Measurements from ENCODE around the gene GBP2.

Gene GBP2

DNA sequence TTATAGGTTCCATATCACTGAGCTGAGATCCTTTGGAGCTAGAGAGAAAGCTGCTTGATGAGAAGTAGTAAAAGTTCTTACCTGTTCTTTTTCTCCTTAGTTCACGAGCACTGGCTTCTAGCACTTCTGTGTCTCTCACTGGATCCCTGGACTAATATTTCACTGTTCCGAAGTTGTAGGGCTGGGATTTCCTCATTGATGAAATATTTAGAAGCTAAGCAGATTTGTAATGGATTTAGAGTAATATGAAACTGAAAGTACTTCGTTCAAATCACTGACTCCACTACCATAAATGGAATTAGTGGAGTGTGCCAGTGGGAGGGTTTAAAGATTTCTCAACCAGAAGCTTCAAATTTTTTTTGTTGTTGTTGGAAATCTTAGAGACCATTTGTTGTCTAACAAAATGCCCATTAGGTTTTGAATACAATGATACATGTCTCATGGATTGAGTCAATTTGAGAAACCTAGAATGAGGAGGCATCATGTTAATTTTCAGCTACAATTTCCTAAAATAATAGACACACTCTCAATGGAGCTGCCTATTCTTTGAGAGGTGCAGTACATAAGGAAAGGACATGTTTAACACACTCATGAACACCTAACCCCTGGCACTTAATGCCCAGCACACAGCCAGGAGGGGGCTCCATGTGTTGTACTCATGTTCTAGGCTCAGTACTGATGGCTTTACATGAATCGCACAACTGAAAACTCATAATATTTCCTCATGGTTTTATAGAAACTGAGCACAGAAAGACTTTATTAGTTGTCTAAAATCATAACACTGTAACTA is 60.6 kb downstream of the GBP2 start, which contains the start of gene GBP1:
Gene GBP1 (minus strand): TSS at position 130 of the 790 bp plus-strand sequence. CDS start 1,974 bp downstream, outside the sequence.
- Histone ChIP-seq H3K9me3 (ENCODE audit: control insufficient read depth, low read length) (no peaks in the 10 kb centered on the region), H3K4me1 (ENCODE audit: control insufficient read depth, insufficient read depth, low read length, poor library complexity, severe bottlenecking) (no peaks in the 10 kb centered on the region), H3K4me3 (ENCODE audit: extremely low read depth, insufficient read depth, low read length, poor library complexity, severe bottlenecking) (no peak within 1 kb of the TSS), H3K36me3 (ENCODE audit: control insufficient read depth, insufficient read depth, low read length) (no peaks in the 10 kb centered on the region), H3K27ac (ENCODE audit: low read depth, low read length, severe bottlenecking) (no peak within 1 kb of the TSS)
- 83% methylated on average over 1 of the region's 4 CpGs; no CpG with 5 or more reads in 1 of the 2 experiments for WGBS, 2 experiments (ENCODE audit: insufficient coverage in 2 of 2)

DNA sequence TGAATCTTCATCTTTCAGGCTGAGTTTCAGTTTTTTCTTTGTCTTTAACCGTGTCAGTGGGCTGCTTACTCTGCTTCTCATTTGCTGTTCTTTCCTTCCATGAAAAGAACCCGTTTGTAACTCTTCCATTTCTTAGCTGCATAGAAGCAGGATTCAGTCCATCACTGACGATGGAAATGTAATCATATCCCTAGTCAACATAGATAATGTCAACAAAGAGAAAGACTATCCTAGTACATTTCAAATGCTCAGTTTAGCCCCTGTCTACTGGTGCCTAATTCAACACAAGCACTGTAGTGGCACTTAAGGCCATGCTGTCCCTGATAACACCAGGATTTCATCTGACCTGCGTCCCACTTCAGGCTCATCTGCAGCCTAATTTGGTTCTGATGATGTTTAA is 61.3 kb downstream of the GBP2 start:
- H3K27ac ChIP-seq (ENCODE audit: low read depth, low read length, severe bottlenecking) = no peak overlapping the region
- WGBS, 2 experiments (ENCODE audit: insufficient coverage in 2 of 2) = 72 to 86% methylated on average over 3 of the region's 4 CpGs
- H3K4me1 ChIP-seq (ENCODE audit: control insufficient read depth, insufficient read depth, low read length, poor library complexity, severe bottlenecking) = no peaks in the 10 kb centered on the region

DNA sequence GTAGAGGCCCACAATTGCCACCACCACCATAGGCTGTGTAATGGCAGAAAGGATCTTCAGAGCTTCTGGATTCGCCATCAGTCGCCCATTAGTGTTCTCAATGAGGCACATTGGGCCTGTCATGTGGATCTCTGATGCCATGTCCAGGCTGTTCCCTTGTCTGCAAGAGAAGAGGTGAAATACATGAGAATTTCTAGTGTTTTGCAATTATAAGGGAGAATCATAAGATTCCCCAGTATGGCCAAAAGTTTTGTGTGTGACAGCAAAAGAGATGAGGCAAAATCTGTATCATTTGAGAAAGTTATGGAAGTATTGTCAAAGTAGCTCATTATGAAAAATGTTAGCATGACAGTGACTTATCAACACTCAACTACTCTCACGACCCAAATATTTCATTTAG is 62.8 kb downstream of the GBP2 start:
- Histone ChIP-seq H3K36me3 (ENCODE audit: control insufficient read depth, insufficient read depth, low read length) (no peaks in the 10 kb centered on the region), H3K9me3 (ENCODE audit: control insufficient read depth, low read length) (no peaks in the 10 kb centered on the region), H3K4me1 (ENCODE audit: control insufficient read depth, insufficient read depth, low read length, poor library complexity, severe bottlenecking) (no peaks in the 10 kb centered on the region), H3K4me3 (ENCODE audit: extremely low read depth, insufficient read depth, low read length, poor library complexity, severe bottlenecking) (no peak overlapping the region), H3K27ac (ENCODE audit: low read depth, low read length, severe bottlenecking) (no peak overlapping the region)
- WGBS, 2 experiments (ENCODE audit: insufficient coverage in 2 of 2) = 82 to 100% methylated on average over 1 to 2 of the region's 3 CpGs

More for the DNA sequence above, 61.3 kb downstream of the GBP2 start:
- Histone ChIP-seq H3K36me3 (ENCODE audit: control insufficient read depth, insufficient read depth, low read length) (no peaks in the 10 kb centered on the region), H3K4me3 (ENCODE audit: extremely low read depth, insufficient read depth, low read length, poor library complexity, severe bottlenecking) (no peak overlapping the region), H3K9me3 (ENCODE audit: control insufficient read depth, low read length) (no peaks in the 10 kb centered on the region)

DNA sequence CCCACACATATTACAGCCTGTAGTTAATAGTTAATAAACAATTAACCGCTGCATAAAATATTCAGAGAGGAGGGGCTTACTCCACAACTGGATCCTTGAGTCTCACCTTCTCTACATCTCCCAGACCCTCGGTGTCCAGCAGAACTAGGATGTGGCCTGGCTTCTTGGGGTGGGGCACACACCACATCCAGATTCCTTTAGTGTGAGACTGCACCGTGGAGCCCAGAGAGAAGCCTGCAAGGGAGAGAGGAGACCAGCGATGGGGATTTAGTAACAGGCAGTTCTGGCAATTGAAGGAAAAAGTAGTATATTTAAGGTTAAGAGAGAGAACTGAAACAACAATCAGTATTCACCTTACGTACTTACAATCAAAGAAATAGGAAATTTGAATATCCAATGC is 65.8 kb downstream of the GBP2 start:
- Histone ChIP-seq H3K4me3 (ENCODE audit: extremely low read depth, insufficient read depth, low read length, poor library complexity, severe bottlenecking) (no peak overlapping the region), H3K4me1 (ENCODE audit: control insufficient read depth, insufficient read depth, low read length, poor library complexity, severe bottlenecking) (no peaks in the 10 kb centered on the region), H3K27ac (ENCODE audit: low read depth, low read length, severe bottlenecking) (no peak overlapping the region), H3K9me3 (ENCODE audit: control insufficient read depth, low read length) (no peaks in the 10 kb centered on the region), H3K36me3 (ENCODE audit: control insufficient read depth, insufficient read depth, low read length) (no peaks in the 10 kb centered on the region)
- WGBS, 2 experiments (ENCODE audit: insufficient coverage in 2 of 2) = no CpG with 5 or more reads among the region's 5 CpGs
